Measurements from ENCODE around the gene PPP3CA.

The PPP3CA gene

DNA sequence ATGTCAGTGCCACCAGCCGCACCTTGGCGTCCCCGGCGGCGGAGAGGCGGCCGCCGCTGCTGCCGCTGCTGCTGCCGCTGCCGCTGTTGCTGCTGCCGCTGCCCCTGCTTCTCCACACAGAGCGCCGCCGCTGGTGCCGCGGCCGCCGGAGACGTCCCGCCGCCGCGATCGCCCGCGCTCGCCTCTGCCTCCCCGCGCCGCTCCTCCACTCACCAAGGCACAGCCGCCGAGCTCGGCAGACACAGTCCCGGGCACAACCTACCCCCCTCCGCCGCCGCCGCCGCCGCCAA lies at the start of gene PPP3CA:
PPP3CA (minus strand) TSS at position 260 of the 290 bp plus-strand sequence.
- no peak for DNase-seq (ENCODE audit: low spot score)

DNA sequence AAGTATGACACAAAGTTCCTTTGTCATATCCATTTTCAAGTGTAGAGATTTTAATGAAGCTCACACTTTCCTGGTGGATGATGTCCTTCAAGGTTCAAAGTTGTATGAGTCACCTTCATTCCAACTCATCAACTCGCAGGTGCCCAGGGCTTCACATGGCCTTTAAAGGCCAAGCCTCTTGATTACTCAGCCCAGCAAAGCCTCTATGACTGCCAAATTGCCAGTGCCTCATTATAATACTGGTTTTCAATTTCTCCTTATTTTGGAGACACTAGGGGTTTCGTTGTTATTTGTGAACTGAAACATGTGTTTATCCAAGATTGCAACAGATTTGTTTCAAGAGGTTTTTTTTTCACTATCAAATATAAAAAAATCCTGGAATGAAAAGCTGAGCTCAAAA lies 45.9 kb upstream of the PPP3CA start:
- peak; percentile 70 for DNase-seq (ENCODE audit: low spot score)

DNA sequence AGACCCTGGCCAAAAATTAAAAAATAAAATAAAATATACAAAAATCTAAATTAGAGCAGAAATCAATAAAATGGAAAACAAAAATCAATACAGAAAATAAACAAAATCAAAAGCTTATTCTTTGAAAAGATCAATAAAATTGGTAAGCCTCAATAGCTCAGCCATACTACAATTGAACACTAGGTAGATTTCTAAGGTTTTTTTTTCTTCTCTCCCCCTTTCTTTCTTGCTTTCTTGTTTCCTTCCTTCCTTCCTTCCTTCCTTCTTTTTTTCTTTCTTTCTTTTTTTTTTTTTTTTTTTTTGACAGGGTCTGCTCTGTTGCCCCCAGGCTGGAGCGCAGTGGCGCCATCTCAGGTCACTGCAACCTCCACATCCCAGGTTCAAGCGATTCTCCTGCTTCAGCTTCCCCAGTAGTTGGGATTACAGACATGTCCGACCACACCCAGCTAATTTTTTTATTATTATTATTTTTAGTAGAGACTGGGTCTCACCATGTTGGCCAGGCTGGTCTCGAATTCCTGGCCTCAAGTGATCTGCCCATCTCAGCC lies 23.4 kb upstream of the PPP3CA start:
- no peak for DNase-seq (ENCODE audit: low spot score)

DNA sequence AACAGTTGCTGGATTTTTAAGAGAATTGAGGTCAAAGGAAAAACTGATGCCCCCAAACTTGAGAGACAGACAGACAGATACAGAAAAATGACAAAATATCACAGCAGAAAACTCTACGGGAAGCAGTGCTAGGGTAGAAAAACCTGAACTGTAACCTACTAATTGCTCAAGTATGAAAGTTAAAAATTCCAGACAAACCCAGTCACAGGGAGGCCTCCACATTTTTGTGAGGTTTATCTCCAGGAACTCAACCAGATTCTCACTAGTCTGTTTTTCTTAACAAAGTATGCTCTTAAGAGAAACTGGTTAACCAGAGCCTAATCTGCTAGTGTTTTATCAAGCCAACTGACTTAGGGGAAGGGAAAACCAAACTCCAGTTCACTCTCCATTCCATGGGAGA lies 19.9 kb upstream of the PPP3CA start:
- no peak for DNase-seq (ENCODE audit: low spot score)

DNA sequence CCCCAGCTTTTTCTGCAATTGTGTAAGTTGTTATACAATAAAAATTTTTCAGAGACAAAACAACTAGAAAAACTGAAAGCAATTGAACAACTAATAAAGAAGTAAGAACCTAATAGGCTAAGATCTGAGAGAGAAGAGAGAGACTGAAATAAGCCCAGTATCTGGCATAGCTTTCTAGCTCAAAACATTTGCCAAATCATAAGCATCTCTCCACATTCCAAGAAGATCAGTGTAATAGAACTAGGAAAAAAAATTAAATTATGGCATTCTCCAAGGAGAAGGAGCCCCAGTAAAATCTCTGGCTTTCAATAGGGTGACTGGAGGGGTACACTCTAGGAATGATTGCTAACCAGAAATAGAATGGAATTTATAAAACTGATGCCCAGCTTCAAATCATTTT lies 19.0 kb upstream of the PPP3CA start:
- no peak for DNase-seq (ENCODE audit: low spot score)

DNA sequence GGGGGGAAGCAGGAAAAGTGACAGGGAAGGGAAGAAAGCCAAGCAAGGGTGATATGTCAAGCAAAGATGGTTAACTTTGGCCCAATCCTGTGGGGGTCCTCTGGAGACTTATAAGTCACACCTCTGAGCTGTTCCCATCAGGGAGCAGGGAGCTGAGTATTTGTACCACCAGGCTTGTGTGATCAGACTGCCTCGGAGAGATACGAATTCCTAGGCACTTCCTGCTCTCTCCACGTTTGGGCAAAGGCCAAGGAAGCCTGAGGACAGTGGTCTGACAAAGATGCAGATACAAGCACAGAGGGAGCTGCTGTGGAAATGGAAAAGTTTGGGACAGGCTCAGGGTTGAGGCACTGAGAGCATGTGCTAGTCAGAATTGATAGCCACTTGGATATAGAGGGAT lies 10.4 kb upstream of the PPP3CA start:
- no peak for DNase-seq (ENCODE audit: low spot score)

DNA sequence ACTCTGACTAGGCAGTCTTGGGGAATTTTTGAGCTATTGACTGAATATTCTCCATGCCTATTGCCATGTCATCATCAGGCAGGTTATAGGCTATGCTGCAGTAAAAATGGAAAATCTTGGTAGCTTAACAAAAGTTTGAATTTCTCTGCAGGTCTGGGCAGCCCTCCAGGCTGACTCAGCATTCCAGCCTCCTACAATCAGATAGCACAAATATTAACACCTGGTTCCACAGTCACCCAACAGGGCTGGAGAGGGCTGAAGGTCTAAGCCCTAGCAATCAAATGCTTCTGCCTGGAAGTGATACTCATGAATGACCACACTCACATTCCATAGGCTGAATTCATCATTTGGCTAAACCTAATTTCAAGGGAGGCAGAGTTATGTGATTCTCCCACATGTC lies 9.6 kb upstream of the PPP3CA start:
- DNase-seq (ENCODE audit: low spot score): peak; percentile 81

DNA sequence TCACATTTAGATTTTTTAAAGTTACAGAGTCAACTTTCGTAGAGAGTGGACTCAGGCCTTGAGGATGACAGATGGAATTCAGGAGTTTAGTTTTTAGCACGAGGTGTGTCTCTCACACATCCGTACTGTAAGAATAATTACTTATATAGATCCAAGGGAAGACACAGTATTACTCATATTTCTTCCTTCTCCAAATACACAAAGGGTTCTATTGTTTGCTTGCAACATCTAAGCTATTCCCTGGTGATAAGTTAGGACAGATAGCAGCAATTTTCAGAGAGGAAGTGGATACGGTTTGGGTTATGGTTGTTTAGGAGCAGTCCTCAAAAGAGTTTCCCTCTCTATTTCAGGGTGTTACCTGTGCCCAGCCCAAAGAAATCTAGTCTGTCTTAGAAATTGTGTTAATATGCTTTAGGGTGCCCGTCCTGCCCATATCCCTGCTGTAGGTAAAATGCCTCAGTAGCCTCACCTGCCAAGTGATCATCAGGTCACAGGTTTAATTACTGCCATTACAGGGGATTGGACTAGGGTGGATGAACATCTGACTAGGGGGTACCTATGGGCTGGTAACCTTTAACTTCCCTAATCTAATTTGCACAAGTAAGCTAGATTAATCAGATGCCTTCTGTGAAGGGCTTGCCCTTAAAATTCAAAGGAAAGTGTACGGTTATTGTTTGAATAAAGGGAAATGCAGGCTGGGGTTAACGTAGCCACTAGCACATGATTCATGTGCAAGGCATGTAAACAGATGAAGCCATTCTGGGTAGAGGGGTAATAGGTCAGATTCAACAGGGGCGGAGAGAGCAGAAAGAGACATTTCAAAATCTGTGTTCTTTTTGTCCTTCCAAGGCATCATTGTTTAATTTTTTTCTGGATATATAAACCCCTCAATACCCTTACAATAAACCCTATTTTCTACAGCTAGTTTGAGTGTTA lies 8.7 kb upstream of the PPP3CA start:
- peak; percentile 88 for DNase-seq (ENCODE audit: low spot score)

DNA sequence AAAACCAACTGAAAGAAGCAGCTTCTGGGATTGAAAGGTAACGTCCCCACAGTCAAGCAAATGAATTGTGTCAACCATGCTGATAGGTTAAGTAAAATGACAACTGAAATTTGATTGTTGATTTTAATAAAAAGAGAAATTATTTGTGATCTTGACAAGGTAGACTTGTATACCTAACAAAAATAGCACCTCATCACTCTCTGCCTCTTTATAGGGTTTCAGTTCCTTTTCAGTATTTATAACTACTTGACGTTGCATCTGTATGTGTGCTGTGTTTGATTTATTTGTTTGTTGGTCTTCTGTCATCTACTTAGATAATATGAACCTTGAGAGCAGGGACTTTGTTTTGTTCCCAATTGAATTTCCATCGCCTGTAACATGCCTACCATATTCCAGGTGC lies 7.9 kb upstream of the PPP3CA start:
- no peak for DNase-seq (ENCODE audit: low spot score)

DNA sequence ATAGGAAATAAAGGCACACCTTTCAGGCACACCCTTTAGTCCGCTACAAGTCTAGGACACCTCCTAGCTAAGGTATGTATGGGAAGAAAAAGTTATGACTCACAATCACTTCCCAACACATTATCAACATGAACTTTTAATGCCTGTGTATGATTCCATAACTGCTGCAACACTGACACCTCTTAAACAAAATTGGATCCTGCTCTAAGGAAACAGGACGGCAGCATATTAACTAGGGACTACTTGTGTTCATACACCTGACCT lies 2.4 kb upstream of the PPP3CA start:
- peak; percentile 55 for DNase-seq (ENCODE audit: low spot score)

DNA sequence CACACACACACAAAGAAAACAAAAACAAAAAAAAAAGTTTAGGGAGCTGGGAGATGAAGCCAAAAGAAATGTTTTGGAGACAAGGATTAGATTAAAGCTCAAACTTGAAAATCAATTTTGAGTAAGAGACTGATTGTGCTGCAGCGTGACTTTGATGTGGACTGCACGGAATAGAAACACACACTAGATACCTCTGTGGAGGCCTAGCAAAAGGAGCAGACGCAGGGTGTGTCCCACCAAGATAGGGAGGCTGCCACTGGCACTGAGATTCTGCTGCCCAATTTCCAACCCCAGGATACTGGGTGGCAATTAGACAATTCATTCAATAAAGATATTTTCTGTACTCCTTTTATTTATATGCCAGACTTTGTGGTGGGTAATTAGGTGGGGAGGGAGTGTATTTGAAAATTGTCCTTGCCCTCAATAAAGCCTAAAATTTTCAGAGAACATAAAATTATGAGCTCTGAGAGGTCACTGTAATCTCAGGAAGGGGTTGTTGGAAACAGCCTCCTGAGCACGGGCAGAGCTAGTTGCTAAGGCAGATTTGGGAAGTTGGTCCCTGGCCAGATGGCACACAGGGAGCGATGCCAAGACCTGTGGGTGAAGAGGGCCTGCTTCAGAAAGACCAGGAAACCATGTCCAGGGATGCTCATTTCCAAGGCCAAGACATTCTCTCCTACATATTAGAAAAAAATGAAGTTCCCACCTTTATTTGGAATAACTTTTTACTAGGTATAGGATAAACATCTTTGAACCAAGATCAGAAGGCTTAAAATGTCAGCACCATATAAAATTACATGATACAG lies 1.9 kb upstream of the PPP3CA start:
- peak; percentile 41 for DNase-seq (ENCODE audit: low spot score)

DNA sequence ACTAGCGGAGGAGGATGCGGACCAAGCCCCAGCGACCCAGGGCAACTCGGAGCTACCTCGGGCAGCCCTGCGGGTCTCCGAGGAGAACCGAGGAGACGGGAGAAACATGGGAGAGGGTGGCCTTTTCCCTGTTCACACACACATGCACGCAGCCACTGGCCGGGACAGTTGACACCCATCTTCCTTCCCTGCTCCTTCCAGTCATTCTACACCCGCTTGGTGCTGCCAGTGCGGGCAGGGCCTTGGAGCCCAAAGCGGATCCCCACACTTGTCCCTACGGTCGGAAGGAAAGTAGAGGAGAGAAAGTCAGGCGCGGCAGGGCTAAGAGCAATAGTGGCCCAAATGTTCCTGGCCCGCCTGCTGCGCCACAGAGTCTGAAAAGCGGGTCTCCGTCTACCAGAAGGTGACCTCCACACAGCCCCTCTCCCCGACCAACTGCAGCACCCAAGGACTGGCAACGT lies 1.1 kb upstream of the PPP3CA start:
- peak; percentile 36 for DNase-seq (ENCODE audit: low spot score)

DNA sequence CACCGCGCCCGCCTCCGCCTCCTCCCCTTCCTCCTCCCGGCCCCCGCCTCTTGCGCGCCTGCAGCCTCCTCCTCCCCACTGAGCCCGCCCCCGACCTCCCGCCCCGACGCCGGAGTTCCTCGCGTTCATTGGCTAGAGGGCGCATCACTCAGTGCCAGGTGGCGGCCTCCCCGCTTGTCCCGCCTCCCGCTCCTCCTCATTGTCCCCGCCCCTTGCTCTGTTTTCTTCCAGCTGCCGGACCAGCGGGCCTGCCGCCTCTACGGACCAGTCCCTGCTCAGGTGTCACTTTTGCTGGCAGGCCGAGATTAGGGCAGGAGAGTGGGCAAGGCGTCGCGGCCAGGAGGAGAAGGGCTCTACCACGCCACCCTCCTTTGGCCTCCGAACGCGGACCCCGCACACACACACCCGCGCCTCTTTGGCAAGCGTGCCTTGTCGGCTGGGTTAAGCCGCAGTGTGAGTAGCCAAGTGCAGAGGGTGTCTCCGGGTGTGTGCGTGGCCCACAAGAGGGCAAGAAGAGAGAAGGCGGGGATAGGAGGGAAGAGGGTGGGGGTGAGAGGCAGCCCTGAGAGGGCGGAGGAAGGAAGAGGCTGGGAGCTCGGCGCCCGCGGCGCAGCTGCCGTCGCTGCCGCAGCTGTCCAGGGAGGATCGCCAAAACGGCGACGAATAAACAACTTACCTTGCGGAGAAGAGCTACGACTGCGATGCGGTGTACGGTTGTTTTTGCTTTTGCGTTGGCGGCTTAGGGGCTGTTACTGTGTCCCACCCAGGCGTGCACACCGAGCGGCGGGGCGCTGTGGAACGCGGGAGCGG lies 436 bp upstream of the PPP3CA start:
- DNase-seq (ENCODE audit: low spot score): peak; percentile 92

DNA sequence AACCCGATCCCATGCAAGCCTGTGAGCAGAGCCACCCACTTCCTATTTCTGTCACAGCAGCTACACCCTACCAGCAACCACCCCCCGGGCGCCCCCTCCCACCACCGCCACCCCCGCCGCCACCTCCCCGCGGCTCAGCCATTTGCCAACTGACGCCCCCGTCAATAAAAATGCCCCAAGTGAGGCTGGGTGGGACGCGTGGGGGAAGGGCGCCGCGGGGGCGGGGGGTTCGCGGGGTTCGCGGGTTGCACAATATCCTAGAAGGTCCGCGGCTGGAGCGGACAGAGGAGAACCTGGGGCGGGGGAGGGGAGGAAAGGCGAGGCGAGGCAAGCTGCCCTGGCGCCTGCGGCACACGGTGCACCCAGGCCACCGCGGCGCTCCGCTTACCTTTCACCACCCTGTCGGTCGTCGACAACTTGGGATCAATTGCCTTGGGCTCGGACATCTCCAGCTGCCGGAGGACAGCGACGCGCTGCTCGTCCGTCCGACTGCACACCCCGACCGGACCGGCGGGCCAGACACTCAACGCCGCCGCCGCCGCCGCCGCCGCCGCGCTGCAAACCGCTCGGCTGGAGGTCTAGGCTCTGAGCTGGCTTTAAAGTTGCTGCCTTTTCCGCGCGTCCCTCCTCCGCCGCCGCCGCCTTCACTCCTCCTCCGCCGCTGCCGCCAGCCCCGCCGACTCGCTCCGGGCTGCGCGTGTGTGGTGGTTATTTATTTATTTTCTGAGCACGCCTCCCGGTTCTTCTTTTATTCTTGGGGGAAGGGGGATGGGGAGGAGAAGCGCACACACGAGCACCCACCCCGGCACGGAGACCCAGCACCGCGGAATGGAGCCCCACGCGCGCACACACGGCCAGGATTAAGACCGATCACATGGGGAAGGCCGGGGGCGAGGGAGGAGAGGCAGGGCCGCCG lies 717 bp downstream of the PPP3CA start:
- DNase-seq (ENCODE audit: low spot score): peak; percentile 48

DNA sequence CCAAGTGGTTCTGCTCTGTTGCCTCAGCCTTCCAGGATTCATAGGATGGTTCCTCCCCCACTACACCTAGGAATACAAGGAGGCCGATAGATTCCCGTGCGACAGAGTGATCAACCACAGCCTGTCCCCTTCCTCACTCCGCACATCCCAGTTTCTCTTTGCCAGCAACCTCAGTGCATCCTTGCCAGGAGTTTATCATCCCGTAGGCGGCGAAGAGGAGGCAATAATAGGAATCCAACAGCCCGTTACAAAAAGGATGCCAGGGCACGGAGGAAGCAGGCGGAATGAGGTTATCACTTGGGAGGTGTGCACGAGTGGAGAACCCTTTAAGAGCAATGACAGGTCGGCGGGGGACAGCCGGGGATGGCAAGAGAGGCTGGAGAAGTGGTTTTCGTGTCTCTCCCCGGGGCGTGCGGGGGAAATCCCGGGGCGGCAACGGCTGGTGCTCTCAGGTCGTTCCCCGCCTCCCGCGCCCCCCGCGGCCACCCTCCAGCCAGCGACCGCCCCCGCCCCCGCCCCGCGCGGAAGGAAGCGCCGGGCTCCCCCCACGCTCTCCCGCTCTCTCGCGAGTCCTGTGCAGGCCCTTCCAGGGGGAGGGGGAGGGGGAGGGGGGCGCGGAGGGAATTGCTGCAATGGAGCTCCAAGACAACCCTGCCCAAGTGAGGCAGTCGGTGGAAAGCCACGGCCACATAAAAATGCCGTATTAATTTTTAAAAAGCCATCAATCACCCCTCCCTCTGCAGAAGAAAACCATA lies 1.6 kb downstream of the PPP3CA start:
- DNase-seq (ENCODE audit: low spot score): peak; percentile 53

DNA sequence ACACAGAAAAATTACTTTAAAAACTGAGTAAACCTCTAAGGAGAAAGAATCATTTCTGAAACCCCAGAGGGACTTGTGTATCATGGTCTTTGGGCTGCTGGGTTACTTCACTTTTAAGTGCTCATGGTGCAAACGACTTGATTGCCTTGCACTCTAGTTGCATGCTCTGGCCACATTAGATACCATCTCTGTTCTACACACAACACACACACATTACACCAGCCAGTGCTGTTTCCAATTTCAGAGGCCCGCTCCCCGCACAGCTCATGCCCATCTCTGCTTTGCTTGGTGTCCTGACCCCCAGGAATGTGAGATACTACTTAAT lies 2.1 kb downstream of the PPP3CA start:
- DNase-seq (ENCODE audit: low spot score): peak; percentile 33

DNA sequence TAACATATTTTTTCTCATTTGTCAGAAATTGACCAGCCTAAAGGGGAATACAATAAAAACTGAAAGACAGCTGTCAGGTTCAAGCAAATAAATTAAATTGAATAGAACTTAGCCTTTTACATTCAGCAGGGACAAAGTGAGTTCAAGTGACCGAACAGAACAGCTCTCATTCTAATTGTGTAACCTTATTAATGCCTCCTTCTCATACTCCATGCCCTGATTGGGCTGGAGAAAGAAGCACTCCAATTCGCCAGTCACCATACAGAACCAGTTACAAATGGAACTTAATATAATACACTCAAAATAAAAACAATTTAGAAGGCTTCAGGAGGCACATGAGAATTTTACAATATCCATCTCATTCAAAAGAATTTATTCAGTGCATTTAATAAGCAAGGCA lies 8.0 kb downstream of the PPP3CA start:
- DNase-seq (ENCODE audit: low spot score): no peak

DNA sequence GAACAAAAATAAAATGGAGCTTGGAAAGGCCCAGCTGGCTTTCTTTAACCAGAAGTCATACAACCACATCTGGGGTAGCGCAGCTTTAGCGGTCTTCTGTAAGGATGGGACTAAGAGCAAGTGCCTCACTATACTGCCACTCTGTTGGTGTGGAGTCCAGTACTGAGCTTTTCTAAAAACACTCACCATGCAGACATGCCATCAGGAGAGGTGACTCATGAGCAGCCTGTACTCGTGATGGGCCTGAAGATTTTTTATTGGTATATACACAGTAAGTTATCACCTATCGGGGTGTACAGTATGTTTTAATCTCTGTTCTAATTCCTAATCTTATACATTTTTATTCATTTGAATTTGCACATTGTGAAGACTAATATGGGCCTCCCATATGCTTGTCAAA lies 9.6 kb downstream of the PPP3CA start:
- DNase-seq (ENCODE audit: low spot score): no peak

DNA sequence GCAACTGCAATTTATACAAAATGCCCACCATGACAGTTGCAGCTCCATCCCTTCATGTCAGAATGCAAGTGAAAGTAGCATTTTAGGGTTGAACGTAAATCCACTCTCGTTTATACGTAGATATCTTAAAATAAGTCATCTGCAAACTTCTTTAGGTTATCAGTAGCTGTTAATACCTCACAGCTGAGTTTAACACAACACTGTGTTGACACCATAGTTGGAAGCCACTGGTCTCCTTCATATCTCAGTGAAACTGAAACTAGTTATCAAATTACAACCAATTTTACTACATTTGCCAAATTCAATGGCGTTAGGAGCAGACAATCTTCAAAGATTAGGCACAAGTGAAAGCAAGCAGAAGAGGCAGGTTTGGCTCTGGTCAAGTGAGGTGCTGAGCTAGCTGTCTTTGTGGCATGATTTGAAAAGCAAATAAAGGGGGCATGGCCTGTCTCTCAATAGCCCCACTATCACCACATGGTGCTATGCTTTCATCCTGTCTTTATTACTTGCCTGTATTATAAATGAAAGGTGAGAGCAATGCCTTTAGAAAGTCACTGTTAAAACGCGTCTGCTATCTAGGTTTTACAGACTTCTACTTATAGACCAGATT lies 12.3 kb downstream of the PPP3CA start:
- DNase-seq (ENCODE audit: low spot score): no peak

DNA sequence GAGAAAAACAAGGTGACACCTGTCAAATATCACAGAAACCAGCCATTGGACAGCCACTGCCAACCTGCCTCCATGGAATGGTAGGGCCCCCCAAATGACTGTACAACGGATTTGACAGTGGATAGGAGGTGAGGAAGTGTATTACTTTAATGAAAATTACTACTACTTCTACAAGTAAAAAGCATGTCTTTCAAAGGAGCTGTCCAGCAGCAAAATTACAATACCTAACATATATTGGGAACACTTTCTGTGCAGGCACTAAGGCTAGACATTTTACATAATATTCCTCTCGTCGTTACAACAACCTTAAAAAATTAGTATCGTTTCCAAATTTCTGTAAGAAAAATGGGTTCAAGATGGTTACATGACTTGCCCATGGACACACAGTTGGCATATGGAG lies 14.9 kb downstream of the PPP3CA start:
- DNase-seq (ENCODE audit: low spot score): no peak
